Left renal pelvis (tissue), 4 donors: ENCODE data around the gene TYROBP. TPM values are rescaled to one million over a fixed set of nuclear protein-coding genes. Genes with fewer than 3 reads are reported as not detected.
"Not testable (repeated sequence)": the region's sequence is repeated elsewhere in the genome, so short reads cannot be mapped to it uniquely, and the experiment has no call there.

Source experiments
- DNase-seq, 4 donors: peaks; one replicate each; pipeline ENCODE4 v3.0.0-alpha.2; 2013; ENCODE audit warnings: low read depth in 4 of 4, low spot score in 3 of 4
- polyA plus RNA-seq, 4 donors: library from polyadenylated mRNA; unstranded; fragments of 120-200 nt; gene quantifications; one replicate each; pipeline ENCODE4 v1.2.1, GENCODE V29; 2013; ENCODE audit not compliant: insufficient read length in 4 of 4

The TYROBP gene
- polyA plus RNA-seq: 10 to 100 TPM in 3 of 4 donors, 1 to 10 TPM in 1; 8.1 to 26.7 (median 12.8) TPM

DNA sequence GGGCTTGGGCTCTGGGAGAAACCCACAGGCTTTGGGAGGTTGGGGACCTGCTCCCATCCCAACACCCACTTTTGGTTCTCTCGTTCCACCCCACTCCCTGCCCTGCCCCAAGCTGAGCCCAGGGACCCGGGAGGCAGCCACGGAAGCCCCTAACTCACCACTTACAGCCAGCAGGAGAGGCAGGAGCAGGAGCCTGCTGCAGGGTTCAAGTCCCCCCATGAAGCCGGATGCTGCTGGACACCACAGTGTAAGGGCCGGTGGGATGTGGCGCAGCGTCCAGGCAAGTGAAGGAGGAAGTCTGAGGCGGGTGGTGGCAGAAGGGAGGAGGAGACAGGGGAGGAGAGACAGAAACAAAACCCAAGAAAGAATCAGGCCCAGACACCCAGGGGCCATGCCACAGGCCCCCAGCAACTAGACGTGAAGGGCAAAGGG is at the start of gene TYROBP:
TSS of gene TYROBP (minus strand) at position 286 of the 432 bp plus-strand sequence. CDS start at position 219, 67 bp downstream.
- DNase-seq: no peak

- not testable (repeated sequence) for DNase-seq
These were observed 49.3 kb upstream of the TYROBP start for GRCh38 chr19:35957411-35957810.

DNA sequence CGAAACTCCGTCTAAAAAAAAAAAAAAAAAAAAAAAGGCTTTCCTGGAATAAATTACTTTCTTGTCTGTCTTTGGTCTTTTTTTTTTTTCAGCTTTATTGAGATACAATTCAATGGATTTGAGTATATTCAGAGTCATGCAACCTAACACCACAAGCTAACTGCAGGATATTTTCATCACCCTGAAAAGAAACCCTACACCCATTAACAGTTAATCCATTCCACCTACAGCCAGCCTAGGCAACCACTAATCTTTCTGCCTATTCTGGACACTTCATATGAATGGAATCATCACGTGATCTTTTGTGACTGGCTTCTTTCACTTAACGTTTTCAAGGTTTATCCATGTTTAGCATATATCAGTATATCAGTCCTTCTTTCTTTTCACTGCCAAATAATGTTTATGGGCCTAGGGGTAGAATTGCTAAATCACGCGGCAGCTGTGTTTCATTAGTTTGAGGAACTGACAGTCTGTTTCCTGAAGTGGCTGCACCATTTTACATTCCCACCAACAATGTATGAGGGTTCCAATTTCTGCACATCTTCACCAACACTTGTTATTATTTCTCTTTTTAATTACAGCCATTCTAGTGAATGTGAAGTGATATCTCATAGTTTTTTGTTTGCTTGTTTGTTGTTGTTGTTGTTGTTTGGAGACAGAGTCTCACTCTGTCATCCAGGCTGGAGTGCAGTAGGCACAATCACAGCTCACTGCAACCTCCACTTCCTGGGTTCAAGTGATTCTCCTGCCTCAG is 48.0 kb upstream of the TYROBP start:
- no peak for DNase-seq

- DNase-seq: no peak
These were observed 41.0 kb upstream of the TYROBP start for GRCh38 chr19:35949131-35949530.

DNA sequence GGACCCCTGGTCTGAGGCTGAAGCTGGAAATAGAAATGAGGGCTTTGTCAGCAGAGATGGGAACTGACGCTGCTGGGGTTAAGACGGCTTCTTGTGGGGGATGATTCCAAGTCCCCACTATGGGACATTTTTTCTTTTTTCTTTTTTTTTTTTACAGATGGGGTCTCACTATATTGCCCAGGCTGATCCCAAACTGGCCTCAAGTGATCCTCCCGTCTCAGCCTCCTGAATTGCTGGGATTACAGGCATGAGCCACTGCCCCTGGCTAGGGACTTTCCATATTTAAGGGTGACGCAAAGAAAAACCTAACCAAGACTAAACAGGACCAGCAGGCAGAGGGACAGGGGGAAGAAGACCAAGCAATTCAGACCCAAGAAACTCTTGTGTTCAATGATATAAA is 38.1 kb upstream of the TYROBP start:
- no peak for DNase-seq

- no peak for DNase-seq
These were observed 37.2 kb upstream of the TYROBP start for GRCh38 chr19:35945121-35945790.

- DNase-seq: no peak
These were observed 36.5 kb upstream of the TYROBP start for GRCh38 chr19:35944556-35944955.

DNA sequence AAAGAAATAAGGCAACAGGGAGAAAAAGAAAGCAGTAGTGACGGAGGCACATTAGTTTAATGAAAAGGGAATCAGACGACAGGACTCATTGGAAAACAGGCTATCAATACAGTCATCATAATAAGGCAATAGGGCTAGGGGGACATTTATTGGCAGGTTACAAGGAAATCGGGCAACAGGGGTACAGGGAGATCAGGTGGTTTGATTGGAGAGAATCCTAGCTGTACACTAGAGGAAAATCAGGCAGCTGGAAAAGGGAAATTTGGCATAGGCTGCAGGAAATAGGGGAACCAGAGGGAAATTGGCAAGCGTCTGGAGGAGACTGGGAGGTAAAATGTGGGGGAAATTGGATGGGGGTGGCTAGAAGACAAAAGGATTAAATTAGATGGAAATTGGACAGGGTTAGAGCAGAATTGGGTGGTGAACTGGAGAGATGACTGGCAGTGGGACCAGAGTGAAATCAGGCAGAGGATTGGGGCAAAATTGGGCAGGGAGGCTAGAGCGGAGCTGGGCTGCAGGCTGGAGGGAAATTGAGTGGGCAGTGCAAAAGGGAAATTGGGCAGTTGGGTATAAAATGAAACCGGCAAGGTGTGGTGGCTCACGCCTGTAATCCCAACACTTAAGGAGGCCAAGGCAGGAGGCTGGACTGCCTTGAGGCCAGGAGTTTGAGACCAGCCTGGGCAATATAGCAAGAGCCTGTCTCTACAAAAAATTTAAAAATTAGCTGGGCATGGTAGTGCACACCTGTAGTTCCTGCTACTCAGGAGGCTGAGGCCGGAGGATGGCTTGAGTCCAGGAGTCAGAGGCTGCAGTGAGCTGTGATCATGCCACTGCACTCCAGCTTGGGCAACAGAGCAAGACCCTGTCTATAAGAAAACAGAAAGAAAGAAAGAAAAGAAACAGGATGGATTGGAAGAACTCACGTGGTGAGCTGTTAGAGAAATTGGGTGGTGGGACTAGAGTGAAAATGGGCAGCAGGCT is 35.5 kb upstream of the TYROBP start:
- DNase-seq: no peak

- DNase-seq: no peak
These were observed 34.1 kb upstream of the TYROBP start for GRCh38 chr19:35942235-35942634.

DNA sequence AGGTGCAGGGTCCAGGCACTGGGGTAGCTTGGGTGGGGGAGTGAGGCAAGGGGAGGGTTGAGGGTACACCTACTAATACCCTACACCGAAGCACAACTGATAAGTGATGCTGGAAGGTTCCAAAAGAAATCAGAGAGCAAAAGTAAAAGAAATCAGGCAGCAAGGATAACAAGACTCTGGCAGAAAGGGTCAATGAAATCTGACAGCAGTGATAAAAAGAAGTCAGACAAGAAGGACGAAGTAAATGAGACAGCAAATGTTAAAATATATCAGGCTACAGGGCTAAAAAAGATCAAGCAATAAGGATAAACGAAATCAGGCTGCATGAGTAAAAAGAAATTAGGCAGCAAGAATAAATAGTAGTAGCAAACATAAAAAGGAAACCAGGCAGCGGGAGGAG is 32.7 kb upstream of the TYROBP start:
- no peak for DNase-seq

DNA sequence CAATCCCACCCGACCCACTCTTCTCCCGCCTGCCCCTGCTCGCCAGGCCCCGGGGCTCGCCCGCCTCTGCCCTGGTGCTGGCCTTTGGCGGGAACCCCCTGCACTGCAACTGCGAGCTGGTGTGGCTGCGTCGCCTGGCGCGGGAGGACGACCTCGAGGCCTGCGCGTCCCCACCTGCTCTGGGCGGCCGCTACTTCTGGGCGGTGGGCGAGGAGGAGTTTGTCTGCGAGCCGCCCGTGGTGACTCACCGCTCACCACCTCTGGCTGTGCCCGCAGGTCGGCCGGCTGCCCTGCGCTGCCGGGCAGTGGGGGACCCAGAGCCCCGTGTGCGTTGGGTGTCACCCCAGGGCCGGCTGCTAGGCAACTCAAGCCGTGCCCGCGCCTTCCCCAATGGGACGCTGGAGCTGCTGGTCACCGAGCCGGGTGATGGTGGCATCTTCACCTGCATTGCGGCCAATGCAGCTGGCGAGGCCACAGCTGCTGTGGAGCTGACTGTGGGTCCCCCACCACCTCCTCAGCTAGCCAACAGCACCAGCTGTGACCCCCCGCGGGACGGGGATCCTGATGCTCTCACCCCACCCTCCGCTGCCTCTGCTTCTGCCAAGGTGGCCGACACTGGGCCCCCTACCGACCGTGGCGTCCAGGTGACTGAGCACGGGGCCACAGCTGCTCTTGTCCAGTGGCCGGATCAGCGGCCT is 32.1 kb upstream of the TYROBP start:
- no peak for DNase-seq

DNA sequence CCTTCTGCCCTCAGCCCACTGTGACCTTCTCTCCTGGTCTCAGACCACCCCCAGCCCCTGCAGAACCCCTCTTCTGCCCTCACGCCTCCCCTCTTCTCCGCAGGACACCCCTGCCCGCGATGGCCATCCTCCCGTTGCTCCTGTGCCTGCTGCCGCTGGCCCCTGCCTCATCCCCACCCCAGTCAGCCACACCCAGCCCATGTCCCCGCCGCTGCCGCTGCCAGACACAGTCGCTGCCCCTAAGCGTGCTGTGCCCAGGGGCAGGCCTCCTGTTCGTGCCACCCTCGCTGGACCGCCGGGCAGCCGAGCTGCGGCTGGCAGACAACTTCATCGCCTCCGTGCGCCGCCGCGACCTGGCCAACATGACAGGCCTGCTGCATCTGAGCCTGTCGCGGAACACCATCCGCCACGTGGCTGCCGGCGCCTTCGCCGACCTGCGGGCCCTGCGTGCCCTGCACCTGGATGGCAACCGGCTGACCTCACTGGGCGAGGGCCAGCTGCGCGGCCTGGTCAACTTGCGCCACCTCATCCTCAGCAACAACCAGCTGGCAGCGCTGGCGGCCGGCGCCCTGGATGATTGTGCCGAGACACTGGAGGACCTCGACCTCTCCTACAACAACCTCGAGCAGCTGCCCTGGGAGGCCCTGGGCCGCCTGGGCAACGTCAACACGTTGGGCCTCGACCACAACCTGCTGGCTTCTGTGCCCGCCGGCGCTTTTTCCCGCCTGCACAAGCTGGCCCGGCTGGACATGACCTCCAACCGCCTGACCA is 31.4 kb upstream of the TYROBP start:
- no peak for DNase-seq

- no peak for DNase-seq
These were observed 30.5 kb upstream of the TYROBP start for GRCh38 chr19:35938282-35939224.

DNA sequence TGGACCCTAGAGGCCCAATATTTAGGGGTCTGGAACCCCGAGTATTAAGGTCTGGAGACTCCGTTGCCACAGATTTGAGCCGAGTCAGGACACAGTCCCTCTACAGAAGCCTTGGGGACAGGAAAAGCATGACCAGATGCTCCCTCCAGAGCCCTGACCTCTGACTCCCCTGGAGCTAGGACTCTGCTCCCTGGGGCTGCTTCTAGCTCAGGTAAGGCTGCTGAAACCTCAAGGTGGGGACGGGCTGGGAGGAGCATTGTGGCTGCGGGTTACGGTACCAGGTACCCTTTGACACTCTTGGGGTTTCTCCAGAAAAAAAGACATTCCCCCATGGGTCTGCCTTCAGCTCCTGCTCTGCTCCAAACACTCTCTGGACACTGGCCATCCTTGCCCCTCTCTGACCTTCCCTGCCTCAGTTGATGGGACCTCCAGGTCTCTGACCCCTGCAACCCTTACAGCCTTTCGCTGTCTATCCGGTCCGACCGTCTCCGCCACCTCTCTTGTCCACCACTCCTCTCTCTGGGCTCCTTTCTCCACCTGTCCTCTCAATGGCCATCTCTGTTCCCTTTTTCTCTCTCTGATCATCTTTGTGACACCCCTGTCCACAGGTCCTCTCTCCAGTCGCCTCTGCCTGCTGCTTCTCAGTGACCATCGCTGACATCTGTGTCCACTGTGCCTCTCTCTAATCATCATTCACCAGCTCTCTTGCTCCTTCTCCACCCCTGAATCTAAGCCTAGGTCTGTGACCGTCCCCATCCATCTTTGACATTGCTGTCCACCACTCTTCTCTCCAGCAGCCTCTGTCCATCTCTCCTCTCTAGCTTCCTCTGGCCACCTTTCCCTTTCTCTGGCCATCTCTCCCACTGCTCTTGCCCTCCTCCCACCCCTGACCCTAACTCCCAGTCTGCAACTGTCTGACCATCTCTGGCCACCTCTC is 29.5 kb upstream of the TYROBP start:
- no peak for DNase-seq

GRCh38 chr19:35936738-35937268 is 28.7 kb upstream of the TYROBP start:
- no peak for DNase-seq

- DNase-seq: peak; percentile 43 to 53 (median 46)
These were observed 28.0 kb upstream of the TYROBP start, which contains the start of gene LRFN3 for GRCh38 chr19:35935911-35936737. LRFN3 (plus strand) TSS chr19:35936374; CDS start chr19:35939426, 3,052 bp downstream.
